SK-N-DZ (cell line): ENCODE data around the gene PRR5L. TPM values are rescaled to one million over a fixed set of nuclear protein-coding genes. Genes with fewer than 3 reads are reported as not detected.

Experiments used
- DNase-seq: peaks from one replicate; pipeline ENCODE4 v3.0.0-alpha.2; 2015; ENCODE audit warnings: low spot score
- polyA plus RNA-seq, 2 experiments: library from polyadenylated mRNA; depleted of rRNA; stranded (reverse); fragments of >200 nt; gene quantifications; 2 replicates each; pipeline ENCODE4 v1.2.3, GENCODE V29; 2014

PRR5L gene, protein sequence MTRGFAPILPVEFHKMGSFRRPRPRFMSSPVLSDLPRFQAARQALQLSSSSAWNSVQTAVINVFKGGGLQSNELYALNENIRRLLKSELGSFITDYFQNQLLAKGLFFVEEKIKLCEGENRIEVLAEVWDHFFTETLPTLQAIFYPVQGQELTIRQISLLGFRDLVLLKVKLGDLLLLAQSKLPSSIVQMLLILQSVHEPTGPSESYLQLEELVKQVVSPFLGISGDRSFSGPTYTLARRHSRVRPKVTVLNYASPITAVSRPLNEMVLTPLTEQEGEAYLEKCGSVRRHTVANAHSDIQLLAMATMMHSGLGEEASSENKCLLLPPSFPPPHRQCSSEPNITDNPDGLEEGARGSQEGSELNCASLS
- 5.0 and 14.0 TPM in 2 replicates for polyA plus RNA-seq (2014; cell fraction: cytosol; rRNA removed)
- 2.9 and 3.7 TPM in 2 replicates for polyA plus RNA-seq (2014; cell fraction: nucleus; rRNA removed)

DNA sequence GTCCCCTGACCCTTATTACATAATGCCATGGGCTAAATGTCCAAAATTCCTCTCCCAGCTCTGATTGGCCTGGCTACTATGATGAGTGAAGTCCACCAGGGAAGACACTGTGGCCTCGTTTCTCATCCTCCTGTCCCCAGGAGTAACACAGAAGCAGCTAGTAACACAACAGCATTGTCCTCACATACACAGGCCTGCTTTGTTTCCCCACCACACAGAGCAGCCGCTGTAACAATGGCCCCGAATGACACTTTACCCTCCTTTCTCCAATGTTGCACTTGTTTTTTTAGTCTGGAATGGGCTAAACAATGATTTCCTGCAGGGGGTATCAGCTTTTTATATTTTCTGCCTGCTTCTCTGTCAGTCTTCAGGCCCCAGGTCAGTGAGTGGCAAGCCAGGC is at the start of gene PRR5L:
Gene PRR5L, plus strand, starts transcription at position 363 of the 400 bp plus-strand sequence. CDS start 104,834 bp downstream, outside the sequence.
- DNase-seq, result no peak

GRCh38 chr11:36247493-36247892 is 48.6 kb upstream of the PRR5L start:
- DNase-seq, result no peak

GRCh38 chr11:36248436-36248835 is 47.7 kb upstream of the PRR5L start:
- no peak for DNase-seq

DNA sequence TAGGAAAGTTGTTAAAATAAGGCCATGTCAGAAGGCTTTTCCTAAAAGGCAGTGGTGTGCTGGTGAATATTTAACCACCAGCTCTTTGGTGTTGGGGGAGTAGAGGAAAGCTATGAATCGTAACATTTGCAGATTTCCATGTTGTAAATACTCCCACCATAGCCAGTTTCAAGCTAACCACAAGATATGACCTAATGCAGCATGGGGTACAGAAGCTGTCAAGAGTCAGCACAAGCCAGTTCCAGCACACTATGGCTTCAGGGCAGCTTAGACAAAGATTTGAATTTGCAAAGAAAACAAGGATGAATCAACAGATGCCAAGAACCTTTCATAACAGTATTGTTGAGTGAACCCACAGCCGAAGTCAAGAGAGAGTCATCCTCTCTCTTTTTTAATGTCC is 46.8 kb upstream of the PRR5L start:
- DNase-seq, result no peak

- DNase-seq, result no peak
Measured at GRCh38 chr11:36251823-36252222, 44.3 kb upstream of the PRR5L start.

- peak; percentile 91 for DNase-seq
Measured at GRCh38 chr11:36253238-36253637, 42.9 kb upstream of the PRR5L start.

GRCh38 chr11:36254713-36255112 is 41.4 kb upstream of the PRR5L start:
- no peak for DNase-seq

DNA sequence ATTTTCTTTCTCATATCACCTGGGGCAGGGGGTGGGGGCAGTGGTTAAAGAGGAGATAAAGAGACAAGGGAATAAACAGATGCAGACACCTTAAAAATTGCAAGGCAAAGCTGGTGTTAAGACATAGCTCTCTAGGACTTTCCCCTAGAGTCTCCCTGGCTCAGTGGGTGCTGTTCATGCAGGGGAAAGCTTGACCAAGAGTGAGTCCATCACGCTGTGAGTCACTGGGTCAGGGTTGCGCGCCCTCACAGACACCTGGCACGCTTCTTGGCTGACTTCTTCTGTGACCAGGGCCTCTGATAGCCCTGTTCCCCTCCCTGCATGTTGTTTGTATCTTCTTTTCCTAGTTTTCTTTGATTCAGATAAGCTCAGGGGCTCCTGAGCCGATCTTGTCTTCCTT is 38.7 kb upstream of the PRR5L start:
- DNase-seq, result no peak

DNA sequence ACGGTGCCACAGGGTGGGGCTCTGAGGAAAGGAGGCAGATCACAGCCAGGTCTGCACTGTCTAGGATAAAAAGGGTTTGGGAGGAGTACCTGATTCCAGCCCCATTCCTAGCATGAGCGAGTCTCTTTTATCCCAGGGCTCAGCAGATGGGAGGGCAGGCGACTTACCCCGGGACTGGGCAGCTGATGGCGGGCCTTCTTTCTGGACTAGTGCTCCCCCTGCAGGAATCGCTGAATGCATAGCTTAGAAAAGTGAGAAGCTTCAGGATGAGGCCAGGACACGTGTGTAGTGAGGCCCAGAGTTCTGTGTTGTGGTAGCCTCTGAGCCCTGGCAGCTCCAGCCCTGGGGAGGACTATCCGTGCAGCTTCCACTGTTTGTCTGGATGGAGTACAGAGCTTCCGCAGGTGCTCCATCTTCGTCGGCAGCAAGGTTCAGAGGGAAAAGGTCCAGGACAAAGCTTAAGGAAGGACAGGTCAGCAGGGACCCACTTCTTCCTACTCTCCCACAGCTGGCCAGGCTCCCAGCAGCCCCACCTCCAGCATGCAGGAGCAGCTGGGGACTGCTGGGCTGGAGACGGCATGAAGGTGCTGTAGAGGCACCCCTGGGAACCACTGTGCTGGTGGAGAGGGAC is 37.2 kb upstream of the PRR5L start:
- peak; percentile 78 for DNase-seq

DNA sequence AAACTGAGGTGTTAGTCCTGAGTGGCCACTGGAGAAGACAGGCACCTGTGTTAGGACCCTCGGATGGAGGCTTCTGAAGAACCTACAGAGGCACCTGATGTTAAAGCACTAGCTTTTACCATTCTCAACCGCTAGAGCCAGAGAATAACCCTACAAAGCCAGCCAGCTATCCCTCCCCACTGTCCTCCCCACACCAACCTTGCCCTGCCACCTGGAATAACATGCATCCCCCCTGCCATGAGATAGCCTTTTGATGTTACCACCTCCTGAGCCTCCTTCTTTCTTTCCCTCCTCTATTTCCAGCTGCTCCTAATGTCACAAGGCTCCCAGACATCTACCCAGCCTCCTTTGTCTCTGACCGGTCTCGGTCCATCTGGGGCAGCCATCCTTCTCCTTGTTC is 35.0 kb upstream of the PRR5L start:
- DNase-seq, result no peak

- no peak for DNase-seq
Measured at GRCh38 chr11:36264011-36264972, 31.8 kb upstream of the PRR5L start.

DNA sequence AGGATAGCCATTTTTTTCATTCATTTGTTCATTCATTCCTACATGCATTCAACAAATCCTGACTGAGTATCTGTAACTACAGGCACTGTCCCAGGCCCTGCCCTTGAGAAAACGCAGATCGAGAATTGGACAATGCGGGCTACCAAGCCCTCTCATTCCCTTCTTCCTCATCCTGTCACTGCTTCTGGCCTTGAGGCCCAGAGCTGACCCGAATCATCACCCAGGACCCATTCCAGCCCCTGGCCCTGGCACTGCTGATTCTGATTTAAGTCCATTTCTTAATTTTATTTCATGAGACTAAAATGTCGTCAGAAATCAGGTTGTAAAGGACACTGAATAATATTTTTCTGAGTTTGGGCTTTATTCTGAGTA is 31.1 kb upstream of the PRR5L start:
- DNase-seq, result no peak

- DNase-seq, result peak; percentile 64
Measured at GRCh38 chr11:36265793-36266628, 30.1 kb upstream of the PRR5L start.

- no peak for DNase-seq
Measured at GRCh38 chr11:36266767-36267166, 29.3 kb upstream of the PRR5L start.

- DNase-seq, result no peak
Measured at GRCh38 chr11:36268337-36268985, 27.6 kb upstream of the PRR5L start.

DNA sequence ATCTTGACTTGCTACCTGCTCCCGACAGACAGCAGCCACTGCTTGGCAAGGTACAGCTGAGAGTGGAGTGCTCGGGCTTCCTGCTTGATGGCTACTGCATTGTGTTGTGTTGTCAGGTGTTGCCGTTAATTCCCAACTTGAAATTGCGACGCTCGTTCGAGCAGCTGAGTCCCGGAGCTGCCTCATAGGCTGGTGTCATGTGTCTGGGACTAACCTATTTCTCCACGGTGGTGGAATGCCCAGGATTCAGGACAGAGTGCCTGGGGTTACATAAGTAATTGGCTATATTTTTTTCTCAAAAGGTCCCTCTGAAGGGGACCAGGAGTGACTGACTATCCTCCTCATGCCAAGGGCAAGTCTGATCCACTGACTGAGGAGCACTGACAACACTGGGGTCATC is 25.4 kb upstream of the PRR5L start:
- no peak for DNase-seq

- DNase-seq, result peak; percentile 22
Measured at GRCh38 chr11:36271794-36272407, 24.2 kb upstream of the PRR5L start.

DNA sequence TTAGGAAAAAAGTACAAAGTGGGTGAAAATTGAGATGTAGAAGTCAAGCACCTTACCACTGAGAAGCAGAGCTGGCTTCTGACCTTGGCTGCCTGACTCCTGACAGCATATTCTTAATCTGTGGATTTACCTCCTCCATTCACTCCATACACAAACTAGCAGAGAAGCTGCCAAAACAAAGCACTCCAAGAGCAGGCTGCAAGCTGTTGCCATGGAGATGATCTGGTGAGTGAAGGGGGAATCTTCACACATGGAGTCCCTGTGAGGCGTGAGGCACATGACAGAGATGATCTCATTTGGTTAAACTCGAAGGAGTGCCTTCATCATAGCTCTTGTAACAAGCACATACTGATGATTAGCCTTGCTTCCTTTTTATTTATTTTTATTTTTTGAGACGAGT is 23.0 kb upstream of the PRR5L start:
- no peak for DNase-seq

DNA sequence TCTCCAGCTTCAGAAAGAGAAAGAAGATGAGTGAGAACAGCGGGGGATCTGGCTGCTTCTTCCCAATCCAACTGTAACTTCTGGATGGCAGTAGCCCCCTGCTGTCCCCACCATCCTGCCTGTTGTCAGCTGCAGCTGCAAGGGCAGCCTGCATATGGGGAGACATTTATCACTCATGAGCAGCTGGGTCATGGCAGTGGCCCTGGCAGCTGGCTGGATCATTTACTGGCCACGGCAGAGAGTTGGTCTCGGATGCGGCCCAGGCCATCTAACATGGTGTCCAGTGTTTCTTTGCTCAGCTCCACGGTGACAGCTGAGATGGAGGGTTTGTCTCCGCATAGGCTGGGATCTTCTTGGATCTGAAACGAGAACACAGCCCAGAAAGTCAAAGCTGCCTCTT is 21.7 kb upstream of the PRR5L start:
- no peak for DNase-seq
